Esophagus squamous epithelium (tissue), 4 donors: ENCODE results near the gene DHPS.

ENCODE experiments used
- POLR2A ChIP-seq, 4 donors: fragments of 450-650 bp; IDR thresholded peaks; one replicate each; pipeline ENCODE4 v1.6.1; 2017; ENCODE audit warnings: antibody characterized with exemption in 4 of 4, mild to moderate bottlenecking in 4 of 4, moderate library complexity in 3 of 4
- TF ChIP-seq, protein P1 (sequence below), 6 experiments: fragments of 450-650 bp in 4 of 6; fragments of 200-600 bp in 2 of 6; sonication (generic) in 2 of 6; IDR thresholded peaks; one replicate each; pipeline ENCODE4 v1.5.1; 2016 to 2019; ENCODE audit warnings: antibody characterized with exemption in 6 of 6, mild to moderate bottlenecking in 4 of 6, moderate library complexity in 4 of 6

DNA sequence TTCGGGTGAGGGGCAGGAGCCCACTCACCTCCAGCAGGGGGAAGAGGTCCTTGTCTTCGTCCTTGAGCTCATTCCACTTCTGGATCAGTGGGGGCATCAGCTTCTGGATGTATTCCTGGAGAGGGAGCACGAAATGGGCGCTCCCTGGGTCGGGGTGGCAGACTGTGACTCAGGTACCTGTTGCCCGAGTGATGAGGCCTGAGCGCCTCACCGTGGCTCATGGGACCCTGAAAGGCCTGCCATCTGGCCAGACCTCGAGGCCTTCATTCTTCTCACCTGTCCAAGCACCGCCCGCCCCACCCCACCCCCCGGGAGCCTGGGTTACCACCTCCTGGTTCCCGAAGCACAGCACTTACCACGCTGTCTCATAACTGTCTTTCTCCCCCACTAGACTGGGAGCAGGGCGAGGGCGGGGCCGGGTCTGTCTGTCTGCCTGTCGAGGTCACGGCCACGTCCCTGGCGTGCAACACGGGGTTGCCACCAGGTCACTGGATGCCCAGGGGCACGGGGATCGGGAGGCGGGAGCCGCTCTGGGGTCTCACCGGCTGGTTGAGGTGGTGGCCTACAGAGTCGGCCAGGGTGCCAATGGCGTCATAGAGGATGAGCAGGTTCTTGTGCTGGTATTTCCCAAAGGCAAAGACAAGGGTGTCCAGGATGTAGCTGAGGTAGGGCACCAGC, 24.1 kb upstream of the DHPS start:
- TF ChIP-seq, protein P1, sequence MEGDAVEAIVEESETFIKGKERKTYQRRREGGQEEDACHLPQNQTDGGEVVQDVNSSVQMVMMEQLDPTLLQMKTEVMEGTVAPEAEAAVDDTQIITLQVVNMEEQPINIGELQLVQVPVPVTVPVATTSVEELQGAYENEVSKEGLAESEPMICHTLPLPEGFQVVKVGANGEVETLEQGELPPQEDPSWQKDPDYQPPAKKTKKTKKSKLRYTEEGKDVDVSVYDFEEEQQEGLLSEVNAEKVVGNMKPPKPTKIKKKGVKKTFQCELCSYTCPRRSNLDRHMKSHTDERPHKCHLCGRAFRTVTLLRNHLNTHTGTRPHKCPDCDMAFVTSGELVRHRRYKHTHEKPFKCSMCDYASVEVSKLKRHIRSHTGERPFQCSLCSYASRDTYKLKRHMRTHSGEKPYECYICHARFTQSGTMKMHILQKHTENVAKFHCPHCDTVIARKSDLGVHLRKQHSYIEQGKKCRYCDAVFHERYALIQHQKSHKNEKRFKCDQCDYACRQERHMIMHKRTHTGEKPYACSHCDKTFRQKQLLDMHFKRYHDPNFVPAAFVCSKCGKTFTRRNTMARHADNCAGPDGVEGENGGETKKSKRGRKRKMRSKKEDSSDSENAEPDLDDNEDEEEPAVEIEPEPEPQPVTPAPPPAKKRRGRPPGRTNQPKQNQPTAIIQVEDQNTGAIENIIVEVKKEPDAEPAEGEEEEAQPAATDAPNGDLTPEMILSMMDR (IDR thresholded peaks at IDR 0.05) = no peak
- TF ChIP-seq POLR2A (IDR thresholded peaks at IDR 0.05) = no peak
